ENCODE data around the gene SFXN1. TPM values are rescaled to one million over a fixed set of nuclear protein-coding genes. Genes with fewer than 3 reads are reported as not detected.

The SFXN1 gene
- polyA plus RNA-seq, 3 donors = 41.2 to 56.9 (median 56.1) TPM

GRCh38 chr5:175463641-175464040, 14.7 kb upstream of the SFXN1 start:
- DNase-seq = no peak

GRCh38 chr5:175464074-175464941, 14.1 kb upstream of the SFXN1 start:
- DNase-seq = peak; percentile 43

- DNase-seq = no peak
These were observed 13.5 kb upstream of the SFXN1 start for GRCh38 chr5:175464942-175465233.

GRCh38 chr5:175465282-175465681, 13.1 kb upstream of the SFXN1 start:
- DNase-seq = no peak

- no peak for DNase-seq
These were observed 11.6 kb upstream of the SFXN1 start for GRCh38 chr5:175466700-175467318.

GRCh38 chr5:175467983-175468690, 10.2 kb upstream of the SFXN1 start:
- DNase-seq = peak; percentile 7

- DNase-seq = no peak
These were observed 9.5 kb upstream of the SFXN1 start for GRCh38 chr5:175468892-175469291.

- DNase-seq = no peak
These were observed 8.4 kb upstream of the SFXN1 start for GRCh38 chr5:175469916-175470315.

GRCh38 chr5:175470781-175471180, 7.6 kb upstream of the SFXN1 start:
- DNase-seq = no peak

GRCh38 chr5:175471196-175471595, 7.2 kb upstream of the SFXN1 start:
- no peak for DNase-seq

GRCh38 chr5:175471628-175472027, 6.7 kb upstream of the SFXN1 start:
- no peak for DNase-seq

- DNase-seq = no peak
These were observed 6.0 kb upstream of the SFXN1 start for GRCh38 chr5:175472378-175472777.

GRCh38 chr5:175475248-175475647, 3.1 kb upstream of the SFXN1 start:
- DNase-seq = no peak

- no peak for DNase-seq
These were observed 920 bp upstream of the SFXN1 start for GRCh38 chr5:175477440-175477839.

- DNase-seq = no peak
These were observed 364 bp upstream of the SFXN1 start for GRCh38 chr5:175478008-175478383.

- peak; percentile 3 for DNase-seq
These were observed 943 bp downstream of the SFXN1 start for GRCh38 chr5:175479125-175479881.

- DNase-seq = no peak
These were observed 5.0 kb downstream of the SFXN1 start for GRCh38 chr5:175483337-175483736.

- no peak for DNase-seq
These were observed 6.0 kb downstream of the SFXN1 start for GRCh38 chr5:175484322-175484721.

GRCh38 chr5:175484829-175485228, 6.5 kb downstream of the SFXN1 start:
- peak; percentile 23 for DNase-seq

- DNase-seq = no peak
These were observed 7.3 kb downstream of the SFXN1 start for GRCh38 chr5:175485631-175486030.

- no peak for DNase-seq
These were observed 9.3 kb downstream of the SFXN1 start for GRCh38 chr5:175487514-175488222.
